Right kidney (tissue), 1 donor: ENCODE data around the gene SMIM45.

Experiments
- DNase-seq: peaks from one replicate; pipeline ENCODE4 v3.0.0-alpha.2; 2016

SMIM45 gene

GRCh38 chr22:41951898-41952474, at the start of gene SMIM45:
SMIM45 (plus strand) TSS chr22:41952150.
- no peak for DNase-seq

GRCh38 chr22:41902932-41903421, 49.0 kb upstream of the SMIM45 start:
- no peak for DNase-seq

GRCh38 chr22:41904450-41905410, 47.2 kb upstream of the SMIM45 start:
- DNase-seq: no peak

GRCh38 chr22:41905411-41906202, 46.3 kb upstream of the SMIM45 start:
- DNase-seq: no peak

- DNase-seq: no peak
Measured at GRCh38 chr22:41906822-41907221, 45.1 kb upstream of the SMIM45 start.

- DNase-seq: no peak
Measured at GRCh38 chr22:41907436-41908401, 44.2 kb upstream of the SMIM45 start.

- DNase-seq: no peak
Measured at GRCh38 chr22:41908411-41909309, 43.3 kb upstream of the SMIM45 start.

GRCh38 chr22:41909310-41910049, 42.5 kb upstream of the SMIM45 start:
- no peak for DNase-seq

GRCh38 chr22:41910050-41911000, 41.6 kb upstream of the SMIM45 start:
- peak; percentile 67 for DNase-seq

- no peak for DNase-seq
Measured at GRCh38 chr22:41911001-41911611, 40.8 kb upstream of the SMIM45 start.

- no peak for DNase-seq
Measured at GRCh38 chr22:41912338-41913039, 39.5 kb upstream of the SMIM45 start.

- DNase-seq: no peak
Measured at GRCh38 chr22:41913040-41913719, 38.8 kb upstream of the SMIM45 start.

GRCh38 chr22:41913842-41914534, 38.0 kb upstream of the SMIM45 start:
- peak; percentile 66 for DNase-seq

- DNase-seq: peak; percentile 64
Measured at GRCh38 chr22:41914611-41915034, 37.3 kb upstream of the SMIM45 start.

- peak; percentile 54 for DNase-seq
Measured at GRCh38 chr22:41915035-41915785, 36.7 kb upstream of the SMIM45 start, which contains the start of gene SHISA8. SHISA8 (minus strand) TSS chr22:41915074; CDS start chr22:41914667, 407 bp downstream.
